NT2/D1 (cell line): ENCODE measurements around the gene FRMD3.

ENCODE experiments used
- SUZ12 ChIP-seq: IDR thresholded peaks from 2 replicates; pipeline ENCODE4 v1.6.1; 2011; ENCODE audit not compliant: insufficient read length, insufficient read depth; ENCODE audit errors: extremely low read depth
- YY1 ChIP-seq: IDR thresholded peaks from 2 replicates; pipeline ENCODE4 v1.6.1; 2011; ENCODE audit not compliant: insufficient read length, insufficient read depth
- ZNF274 ChIP-seq: IDR thresholded peaks from 2 replicates; pipeline ENCODE4 v1.6.1; 2011; ENCODE audit warnings: mild to moderate bottlenecking, low read depth, low read length

DNA sequence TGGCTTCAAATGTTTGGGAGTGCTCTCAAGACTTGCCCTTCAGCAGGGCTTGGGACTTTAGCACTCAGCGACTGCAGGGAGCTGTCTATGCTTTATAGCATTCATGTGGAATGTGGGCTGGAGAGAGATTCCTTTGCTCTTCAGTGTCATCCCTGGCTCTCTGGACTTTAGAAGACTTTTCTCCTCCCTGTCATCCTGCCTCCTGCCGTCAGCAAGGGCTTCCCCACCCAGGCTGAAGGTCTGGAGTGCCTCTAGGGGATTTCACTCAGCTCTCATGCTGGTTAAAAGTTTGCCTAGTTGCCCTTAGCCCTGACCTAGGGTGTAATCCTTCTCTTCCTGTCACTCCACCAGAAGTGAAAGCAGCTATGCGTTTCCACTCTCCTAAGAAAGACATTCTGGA, 210.9 kb downstream of the FRMD3 start:
- no peak for TF ChIP-seq SUZ12
- no peak for TF ChIP-seq ZNF274
- no peak for TF ChIP-seq YY1
